IPS-20b (cell line): ENCODE results near the gene ADRM1.

ENCODE experiments used
- H3K27ac ChIP-seq: one replicate; pipeline ENCODE4 v1.5.1; 2013; ENCODE audit warnings: low read length
- H3K27me3 ChIP-seq: 2 replicates; pipeline ENCODE4 v1.6.1; 2013; ENCODE audit warnings: mild to moderate bottlenecking, low read length, inconsistent platforms; ENCODE audit not compliant: insufficient read depth
- H3K36me3 ChIP-seq: 2 replicates; pipeline ENCODE4 v1.6.1; 2013; ENCODE audit warnings: low read depth, mild to moderate bottlenecking, inconsistent platforms, low read length, moderate library complexity; ENCODE audit not compliant: insufficient read depth
- H3K4me1 ChIP-seq: 2 replicates; pipeline ENCODE4 v1.6.1; 2013; ENCODE audit warnings: mild to moderate bottlenecking, control low read depth, inconsistent platforms, low read length, moderate library complexity; ENCODE audit not compliant: insufficient read depth
- H3K4me3 ChIP-seq: 2 replicates; pipeline ENCODE4 v1.5.1; 2013; ENCODE audit warnings: mild to moderate bottlenecking, low read length, inconsistent platforms
- H3K9ac ChIP-seq: 2 replicates; pipeline ENCODE4 v1.6.1; 2013; ENCODE audit warnings: low read depth, mild to moderate bottlenecking, inconsistent platforms, low read length, moderate library complexity
- H3K9me3 ChIP-seq: 2 replicates; pipeline ENCODE4 v1.6.1; 2013; ENCODE audit warnings: mild to moderate bottlenecking, low read depth, low read length, inconsistent platforms; ENCODE audit not compliant: insufficient read depth

The ADRM1 gene

GRCh38 chr20:62323146-62323979 lies 20.6 kb downstream of the ADRM1 start:
- no peak overlapping the region for H3K9ac ChIP-seq
- H3K4me1 ChIP-seq, result no peaks in the 10 kb centered on the region
- no peaks in the 10 kb centered on the region for H3K9me3 ChIP-seq
- no peaks in the 10 kb centered on the region for H3K27me3 ChIP-seq
- H3K27ac ChIP-seq, result no peak overlapping the region
- H3K4me3 ChIP-seq, result no peak overlapping the region
- peaks cover 86% of the 10 kb centered on the region for H3K36me3 ChIP-seq

DNA sequence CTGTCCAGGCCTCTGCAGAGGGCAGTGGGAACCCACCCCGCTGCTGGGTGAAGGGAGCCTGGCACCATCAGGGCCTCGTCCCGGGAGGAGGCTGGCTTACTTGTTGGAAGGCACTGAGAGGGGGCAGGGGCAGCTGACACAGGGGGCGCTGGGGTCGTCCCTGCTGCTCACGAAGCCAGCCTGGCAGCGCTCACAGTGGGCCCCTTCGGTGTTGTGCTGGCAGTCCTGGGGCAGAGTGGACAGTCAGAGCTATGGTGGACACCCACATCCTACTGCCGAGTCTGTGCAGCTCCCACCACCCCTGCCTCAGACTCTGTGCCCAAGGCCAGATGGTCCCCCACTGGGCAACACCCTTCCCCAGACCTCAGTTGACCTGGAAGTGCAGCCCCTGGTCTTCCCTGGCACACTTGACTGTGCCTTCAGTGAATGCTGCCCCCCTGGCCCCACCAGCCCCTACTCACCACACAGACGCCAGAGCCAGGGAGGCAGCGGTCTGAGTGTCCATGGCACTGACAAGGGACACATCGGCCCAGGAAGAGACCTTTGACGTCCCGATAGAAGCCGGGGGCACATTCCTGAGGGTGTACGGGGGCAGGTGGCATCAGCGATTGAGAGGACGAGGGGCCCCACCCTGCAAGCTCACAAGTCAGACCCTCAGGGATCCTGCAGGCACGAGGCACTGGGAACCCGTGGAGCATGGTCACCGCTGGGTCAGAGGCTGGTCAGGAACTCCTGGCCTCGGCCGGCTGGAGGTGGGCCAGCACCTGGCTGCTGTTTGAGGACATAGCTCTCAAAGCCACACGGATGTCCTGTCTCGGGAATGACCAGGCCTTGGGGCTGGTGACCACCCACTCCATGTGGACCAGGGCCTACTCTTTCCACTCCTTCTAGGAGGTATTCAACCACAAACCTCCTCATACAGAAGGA lies 21.4 kb downstream of the ADRM1 start:
- Histone ChIP-seq H3K27me3 (no peaks in the 10 kb centered on the region), H3K4me3 (no peak overlapping the region), H3K36me3 (peaks cover 86% of the 10 kb centered on the region), H3K9me3 (no peaks in the 10 kb centered on the region), H3K9ac (no peak overlapping the region), H3K27ac (no peak overlapping the region), H3K4me1 (no peaks in the 10 kb centered on the region)

- H3K4me1 ChIP-seq, result no peaks in the 10 kb centered on the region
- no peak overlapping the region for H3K27ac ChIP-seq
- H3K36me3 ChIP-seq, result peaks cover 87% of the 10 kb centered on the region
- H3K4me3 ChIP-seq, result no peak overlapping the region
- H3K9me3 ChIP-seq, result no peaks in the 10 kb centered on the region
- H3K27me3 ChIP-seq, result no peaks in the 10 kb centered on the region
- no peak overlapping the region for H3K9ac ChIP-seq
Observed at GRCh38 chr20:62325172-62325905, 22.5 kb downstream of the ADRM1 start.

GRCh38 chr20:62326559-62326958 lies 23.8 kb downstream of the ADRM1 start:
- Histone ChIP-seq H3K36me3 (peaks cover 89% of the 10 kb centered on the region), H3K27ac (no peak overlapping the region), H3K9ac (no peak overlapping the region), H3K27me3 (no peaks in the 10 kb centered on the region), H3K4me3 (no peak overlapping the region), H3K9me3 (no peaks in the 10 kb centered on the region), H3K4me1 (no peaks in the 10 kb centered on the region)

GRCh38 chr20:62326959-62327725 lies 24.3 kb downstream of the ADRM1 start:
- Histone ChIP-seq H3K4me3 (no peak overlapping the region), H3K27me3 (no peaks in the 10 kb centered on the region), H3K27ac (no peak overlapping the region), H3K4me1 (no peaks in the 10 kb centered on the region), H3K9ac (no peak overlapping the region), H3K9me3 (no peaks in the 10 kb centered on the region), H3K36me3 (peaks cover 90% of the 10 kb centered on the region)

DNA sequence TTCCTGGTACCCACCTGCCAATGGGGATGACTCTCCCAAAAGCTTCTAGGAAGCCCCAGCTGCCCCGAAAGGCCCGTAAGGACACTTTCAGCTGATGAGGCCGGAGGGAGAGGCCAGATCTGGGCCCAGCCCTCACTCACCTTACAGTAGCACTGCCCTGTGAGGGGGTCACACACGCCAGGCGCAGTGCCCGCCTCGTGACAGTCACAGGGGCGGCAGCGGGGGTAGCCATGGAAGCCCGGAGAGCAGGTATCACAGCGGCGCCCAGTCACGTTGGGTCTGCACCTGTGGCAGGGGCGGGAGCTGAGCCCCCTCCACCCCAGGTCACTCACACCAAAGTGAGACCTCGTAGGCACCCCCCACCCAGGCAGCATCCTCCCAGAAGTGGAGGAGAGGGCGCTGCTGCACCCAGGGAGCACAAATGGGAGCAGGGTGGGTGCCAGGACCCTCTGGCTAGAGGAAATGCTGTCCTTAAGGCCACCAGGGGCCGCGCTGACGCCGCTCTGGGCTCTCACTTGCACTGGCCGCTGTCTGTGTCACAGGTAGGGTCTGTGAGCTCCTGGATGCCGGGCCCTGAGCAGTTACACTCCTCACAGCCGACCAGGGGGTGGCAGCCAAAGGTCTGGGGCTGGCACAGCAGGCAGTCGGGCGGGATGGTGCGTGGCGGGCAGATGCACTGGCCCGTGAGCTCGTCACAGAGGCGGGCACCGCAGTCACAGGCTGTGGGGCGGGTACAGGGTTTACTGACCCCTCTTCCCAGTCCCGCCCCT lies 25.1 kb downstream of the ADRM1 start:
- H3K9me3 ChIP-seq, result no peaks in the 10 kb centered on the region
- H3K27me3 ChIP-seq, result no peaks in the 10 kb centered on the region
- no peaks in the 10 kb centered on the region for H3K4me1 ChIP-seq
- H3K4me3 ChIP-seq, result no peak overlapping the region
- no peak overlapping the region for H3K9ac ChIP-seq
- no peak overlapping the region for H3K27ac ChIP-seq
- peaks cover 95% of the 10 kb centered on the region for H3K36me3 ChIP-seq

DNA sequence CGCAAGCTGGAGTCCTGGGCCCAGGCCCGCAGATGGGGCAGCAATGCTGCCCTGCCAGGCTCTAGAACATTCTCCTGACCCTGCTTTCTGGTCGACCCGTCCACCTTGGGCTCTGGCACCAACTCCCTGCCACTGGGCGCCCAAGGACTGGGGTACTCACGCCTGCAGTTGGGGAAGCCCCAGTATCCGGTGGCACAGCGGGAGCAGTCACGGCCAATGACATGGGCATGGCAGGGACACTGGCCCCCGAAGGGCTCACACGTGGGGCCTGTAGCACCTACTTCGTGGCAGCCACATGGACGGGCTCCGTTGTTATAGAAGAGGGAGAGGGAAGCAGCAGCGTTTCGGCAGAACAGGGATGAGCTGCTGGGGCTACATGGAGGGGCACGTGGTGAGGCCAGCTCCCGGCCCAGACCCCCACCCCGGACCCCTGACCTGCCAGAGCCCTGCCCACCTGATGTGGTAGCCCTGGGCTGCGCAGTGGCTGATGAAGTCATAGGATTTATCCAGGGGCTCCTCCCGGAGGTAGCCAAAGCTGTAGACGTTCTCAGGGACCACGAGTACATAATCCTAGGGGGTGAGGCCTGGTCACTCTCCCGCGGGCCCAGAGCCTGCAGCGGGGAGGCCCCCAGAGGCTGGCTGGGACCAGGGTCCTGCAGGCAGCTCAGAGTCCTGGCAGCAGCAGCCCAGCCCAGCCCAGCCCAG lies 26.0 kb downstream of the ADRM1 start:
- Histone ChIP-seq H3K4me3 (no peak overlapping the region), H3K9ac (no peak overlapping the region), H3K36me3 (peaks cover 91% of the 10 kb centered on the region), H3K27me3 (no peaks in the 10 kb centered on the region), H3K9me3 (no peaks in the 10 kb centered on the region), H3K27ac (no peak overlapping the region), H3K4me1 (no peaks in the 10 kb centered on the region)

- no peaks in the 10 kb centered on the region for H3K4me1 ChIP-seq
- peaks cover 89% of the 10 kb centered on the region for H3K36me3 ChIP-seq
- no peaks in the 10 kb centered on the region for H3K9me3 ChIP-seq
- H3K9ac ChIP-seq, result no peak overlapping the region
- H3K27ac ChIP-seq, result no peak overlapping the region
- H3K27me3 ChIP-seq, result no peaks in the 10 kb centered on the region
- H3K4me3 ChIP-seq, result no peak overlapping the region
Observed at GRCh38 chr20:62329389-62330377, 26.9 kb downstream of the ADRM1 start.

GRCh38 chr20:62330576-62331317 lies 27.9 kb downstream of the ADRM1 start:
- no peaks in the 10 kb centered on the region for H3K9me3 ChIP-seq
- H3K4me3 ChIP-seq, result no peak overlapping the region
- H3K36me3 ChIP-seq, result peaks cover 87% of the 10 kb centered on the region
- H3K4me1 ChIP-seq, result no peaks in the 10 kb centered on the region
- H3K27ac ChIP-seq, result no peak overlapping the region
- H3K9ac ChIP-seq, result no peak overlapping the region
- no peaks in the 10 kb centered on the region for H3K27me3 ChIP-seq
